NCI-H2029 treated with DMSO at 0.1 percent for 48 hours (cell line): Measurements from ENCODE around the gene BICD1.

Experiments used
- DNase-seq: peaks from one replicate; lab custom pipeline; 2025; lab: John Stamatoyannopoulos, UW

The BICD1 gene

DNA sequence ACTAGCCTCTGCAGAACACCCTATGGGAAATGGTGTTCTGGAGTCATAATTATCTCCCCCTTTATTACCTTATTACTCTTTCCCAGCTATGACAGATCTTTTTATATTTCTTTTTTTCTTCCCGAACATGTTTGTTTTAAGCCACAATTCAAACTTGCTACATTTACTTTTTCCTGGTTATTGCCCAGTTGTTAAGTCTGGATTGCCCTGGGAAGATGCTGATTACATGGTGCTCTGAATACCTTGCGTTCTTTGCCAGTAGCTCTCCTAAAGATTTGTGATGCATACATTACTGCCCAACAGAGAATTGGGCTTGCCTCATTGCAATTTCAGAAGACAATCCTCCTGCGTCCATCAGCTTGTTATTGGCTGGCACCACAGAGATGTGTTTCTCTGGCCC lies 174.5 kb downstream of the BICD1 start:
- DNase-seq, result no peak

DNA sequence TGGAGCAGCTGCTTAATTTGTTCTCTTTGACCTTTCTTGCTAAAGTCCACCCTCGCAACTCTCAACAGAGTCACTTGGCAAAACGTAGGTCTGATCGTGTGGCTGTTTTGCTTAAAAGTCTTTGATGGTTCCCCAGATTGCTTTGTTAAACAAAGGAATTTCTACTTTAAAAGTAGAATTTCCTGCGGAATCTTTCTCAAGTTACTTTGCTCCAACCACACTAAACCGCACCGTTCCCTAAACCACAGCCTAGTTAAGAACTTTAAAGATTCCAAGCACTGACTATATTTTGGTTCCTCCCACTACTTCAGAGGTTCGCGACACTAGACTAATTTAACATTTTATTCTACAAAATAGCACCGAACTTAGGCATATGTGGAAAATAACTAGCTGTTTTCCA lies 177.9 kb downstream of the BICD1 start:
- no peak for DNase-seq

DNA sequence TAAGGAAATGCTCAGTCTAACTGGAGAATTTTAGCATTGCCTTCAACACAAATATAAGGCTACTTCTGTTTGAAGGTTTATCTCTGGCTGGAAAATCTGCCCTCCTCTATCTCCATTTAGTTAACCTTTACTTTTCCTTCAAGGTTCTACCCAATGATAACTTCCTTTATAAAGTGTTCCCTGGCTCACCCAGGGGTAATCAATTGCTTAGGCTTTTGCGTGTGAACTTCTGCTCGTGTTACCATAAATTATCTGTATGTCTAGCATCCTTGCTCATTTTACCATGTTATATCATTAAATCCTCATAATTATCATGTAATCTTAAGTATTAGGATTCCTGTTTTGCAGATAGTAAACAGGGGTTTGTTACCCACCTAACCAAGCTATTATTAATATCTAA lies 178.4 kb downstream of the BICD1 start:
- DNase-seq, result no peak

DNA sequence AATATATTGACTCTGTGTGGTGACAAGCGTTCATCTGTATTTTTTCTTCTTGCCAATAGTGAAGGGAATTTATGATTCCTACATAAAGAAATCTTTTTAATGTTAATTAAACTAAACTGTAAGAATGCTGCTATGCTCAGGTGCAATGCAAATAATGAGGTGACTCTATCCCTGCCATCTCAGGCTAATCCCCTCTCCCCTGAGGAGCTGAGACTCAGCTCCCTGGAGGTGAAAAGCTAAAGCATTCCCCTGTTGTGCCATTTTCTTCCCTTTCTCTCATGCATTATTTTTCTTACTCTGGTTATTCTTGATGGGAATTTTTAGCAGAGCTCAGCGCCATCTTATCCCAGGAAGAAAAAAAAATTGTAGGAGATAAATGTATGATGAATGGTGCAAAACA lies 178.8 kb downstream of the BICD1 start:
- DNase-seq, result no peak

DNA sequence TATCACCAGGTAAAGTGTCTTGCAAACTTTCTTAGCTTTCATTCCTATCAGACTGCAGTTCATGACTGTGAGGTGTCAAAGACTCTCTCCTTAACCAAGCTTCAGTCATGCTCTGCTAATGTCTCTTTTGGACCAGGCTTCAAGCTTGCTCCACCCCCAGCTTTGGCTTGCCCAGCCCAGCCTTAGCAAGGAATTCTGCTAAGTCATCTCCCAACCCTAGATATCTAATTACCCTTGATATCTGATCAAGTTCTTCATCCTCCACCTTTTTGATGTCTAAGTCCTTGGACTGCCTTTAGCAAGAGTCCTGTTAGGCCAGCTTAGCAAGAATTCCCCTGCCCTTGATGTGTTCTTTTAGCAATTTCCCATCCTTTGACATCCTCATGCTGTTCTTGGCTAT lies 183.8 kb downstream of the BICD1 start:
- no peak for DNase-seq

DNA sequence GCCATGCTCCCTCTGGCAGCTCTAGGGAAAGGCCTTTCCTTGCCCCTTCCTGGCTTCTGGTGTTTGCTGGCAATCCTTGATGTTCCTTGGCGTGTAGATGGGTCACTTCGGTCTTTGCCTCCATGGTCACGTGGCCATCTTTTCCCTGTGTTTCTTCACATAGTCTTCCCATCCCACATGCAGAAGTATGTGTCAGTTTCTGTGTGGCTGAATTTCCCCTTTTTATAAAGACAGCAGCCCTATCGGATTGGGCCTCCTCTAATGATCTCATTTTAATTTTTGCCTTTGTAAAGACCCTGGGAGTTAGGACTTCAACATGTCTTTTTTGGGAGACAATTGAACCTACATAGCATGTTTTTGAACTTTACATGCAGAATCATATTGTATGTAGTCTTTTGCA lies 185.5 kb downstream of the BICD1 start:
- DNase-seq, result no peak

DNA sequence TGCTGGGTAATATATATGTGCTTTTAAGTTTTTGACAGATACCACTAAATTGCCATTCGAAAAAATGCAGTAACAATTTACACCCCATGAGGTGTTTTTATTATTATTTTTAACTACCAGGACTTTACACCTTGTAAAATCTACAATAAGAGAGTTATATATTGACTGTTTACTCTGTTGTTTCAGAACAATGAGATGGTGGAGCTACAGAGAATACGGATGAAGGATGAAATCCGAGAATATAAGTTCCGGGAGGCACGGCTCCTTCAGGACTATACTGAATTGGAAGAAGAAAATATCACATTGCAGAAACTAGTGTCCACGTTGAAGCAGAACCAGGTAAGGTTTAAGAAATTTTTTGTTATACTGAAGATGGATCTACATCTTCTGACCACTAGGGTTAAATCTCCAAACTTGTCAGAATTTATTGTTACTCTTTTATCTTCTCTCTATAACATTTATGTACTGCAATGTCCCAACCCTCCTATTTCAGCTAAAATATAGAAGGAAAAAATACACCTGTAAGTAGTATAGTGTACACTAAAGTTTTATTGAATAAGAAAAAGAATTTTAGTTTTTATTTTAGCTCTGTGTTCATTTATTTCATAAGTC lies 187.3 kb downstream of the BICD1 start:
- no peak for DNase-seq

DNA sequence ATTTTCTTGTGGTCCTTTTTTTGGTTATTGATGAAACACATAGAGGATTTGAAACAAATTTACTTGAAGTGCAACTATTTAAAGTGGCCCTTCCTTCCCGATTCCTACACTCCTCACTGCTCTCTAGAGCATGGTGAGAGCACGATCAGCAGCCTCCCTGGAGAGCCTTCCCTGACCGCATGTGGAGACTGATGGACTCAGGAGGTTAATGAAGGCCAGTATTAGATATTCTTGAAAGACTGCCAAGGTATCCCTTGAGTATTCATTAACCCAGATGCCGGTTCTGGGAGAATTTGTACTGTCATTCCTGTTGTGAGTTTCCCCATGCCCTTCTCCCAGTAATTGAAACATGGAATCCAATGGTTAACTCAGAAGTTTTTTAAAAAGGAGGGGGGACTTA lies 189.9 kb downstream of the BICD1 start:
- DNase-seq, result no peak

DNA sequence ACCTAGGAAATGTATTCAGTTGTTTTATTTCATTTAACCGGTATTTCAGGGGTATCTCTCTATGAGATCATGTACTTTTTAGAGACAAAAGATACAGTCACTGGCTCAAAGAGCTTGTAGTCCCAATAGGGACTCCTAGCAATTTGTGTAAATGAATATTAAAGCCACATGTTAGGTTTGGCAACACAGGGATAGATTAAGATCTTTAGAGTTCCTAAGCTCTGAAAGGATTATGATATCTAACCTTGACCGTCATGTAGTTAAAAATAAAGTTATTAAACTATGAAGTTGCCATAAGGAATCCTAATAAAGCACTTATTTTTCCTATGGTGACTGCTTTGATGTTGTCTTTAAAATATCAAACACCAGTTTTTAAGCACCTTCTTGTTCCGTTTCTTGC lies 192.3 kb downstream of the BICD1 start:
- DNase-seq, result no peak

DNA sequence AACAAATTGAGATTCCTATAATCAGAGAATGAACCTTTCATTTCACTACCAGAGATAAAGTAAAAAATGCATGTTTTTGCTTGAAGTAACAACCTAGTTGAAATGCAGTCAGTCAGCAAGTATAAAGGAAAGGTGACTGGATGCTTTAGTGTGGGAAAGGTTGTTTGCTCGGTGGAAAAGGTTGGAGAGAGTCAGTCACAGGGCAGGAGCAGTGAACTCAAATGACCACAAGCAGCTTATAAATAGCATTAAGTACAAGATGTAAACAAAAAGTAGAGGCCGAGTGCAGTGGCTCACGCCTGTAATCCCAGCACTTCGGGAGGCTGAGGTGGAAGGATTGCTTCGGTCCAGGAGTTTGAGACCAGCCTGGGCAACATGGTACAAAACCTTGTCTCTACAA lies 194.6 kb downstream of the BICD1 start:
- no peak for DNase-seq

DNA sequence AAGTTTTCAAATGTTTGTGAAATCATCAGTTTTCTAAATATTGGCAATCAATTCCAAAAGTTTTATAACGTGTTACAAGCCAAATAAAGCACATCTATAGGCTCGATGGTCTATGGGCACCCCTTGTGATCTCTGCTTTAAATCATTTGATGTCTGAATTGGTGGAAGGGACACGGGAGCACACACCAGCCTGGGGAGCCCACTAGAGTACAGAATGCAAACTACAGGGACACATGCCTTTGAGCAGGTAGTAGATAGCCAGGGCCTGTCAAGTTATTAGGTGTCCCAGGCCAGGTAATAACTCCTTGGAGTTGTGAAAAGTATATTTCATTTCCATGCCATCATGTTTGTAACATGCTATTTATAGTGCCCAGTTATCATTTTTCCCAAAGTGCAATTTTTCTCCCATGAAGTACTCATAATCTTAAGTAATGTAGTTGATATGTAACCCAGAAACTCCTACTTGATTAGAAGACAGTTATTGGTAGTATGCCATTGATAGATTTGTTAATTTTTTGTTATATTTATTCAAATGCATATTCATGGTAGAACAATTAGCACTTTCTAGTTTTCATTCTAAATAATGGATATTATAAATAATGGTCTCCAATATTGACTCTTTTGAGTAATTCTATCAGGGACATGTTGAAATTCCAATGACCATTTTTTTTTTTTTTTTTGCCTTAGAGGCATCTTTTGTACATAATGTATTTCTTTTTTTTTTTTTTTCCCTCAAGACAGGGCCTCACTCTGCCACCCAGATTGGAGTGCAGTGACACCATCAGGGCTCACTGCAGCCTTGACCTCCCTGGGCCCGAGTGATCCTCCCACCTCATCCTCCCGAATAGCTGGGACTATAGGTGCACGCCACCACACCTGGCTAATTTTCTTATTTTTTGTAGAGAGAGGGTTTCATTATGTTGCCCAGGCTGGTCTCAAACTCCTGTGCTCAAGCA lies 195.8 kb downstream of the BICD1 start:
- DNase-seq, result no peak

DNA sequence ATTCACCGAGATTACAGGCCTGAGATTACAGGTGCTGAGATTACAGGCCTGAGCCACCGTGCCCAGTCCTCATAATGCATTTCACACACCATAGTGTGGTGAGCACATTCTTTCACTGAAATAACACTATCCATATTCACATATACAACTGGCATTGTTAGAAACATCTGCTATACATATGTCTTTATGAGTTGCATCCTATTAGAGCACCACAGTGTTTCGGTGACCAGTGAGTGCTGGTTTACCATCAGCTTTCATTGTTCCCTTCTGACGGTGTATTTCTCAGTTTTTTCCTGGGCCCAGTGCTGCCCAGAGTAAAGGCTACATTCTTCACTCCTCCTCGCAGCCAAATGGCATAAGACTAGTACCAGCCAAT lies 196.5 kb downstream of the BICD1 start:
- no peak for DNase-seq

DNA sequence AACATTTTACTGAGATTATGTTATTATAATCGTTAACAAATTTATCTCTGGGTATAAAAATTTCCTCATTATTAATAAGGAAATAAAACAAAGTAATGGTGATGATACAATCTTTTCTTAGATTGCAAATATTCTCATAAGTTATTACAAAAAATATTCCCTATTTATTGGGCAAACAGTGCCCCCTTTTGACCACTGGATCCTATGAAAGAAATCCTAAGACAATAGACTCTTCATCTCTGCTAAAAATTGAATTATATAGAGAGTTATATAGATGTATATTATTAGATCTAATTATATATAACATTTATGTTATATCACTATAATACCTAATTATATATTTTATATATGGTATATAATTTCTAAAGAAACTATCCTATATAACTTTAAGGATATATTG lies 198.5 kb downstream of the BICD1 start:
- DNase-seq, result no peak

DNA sequence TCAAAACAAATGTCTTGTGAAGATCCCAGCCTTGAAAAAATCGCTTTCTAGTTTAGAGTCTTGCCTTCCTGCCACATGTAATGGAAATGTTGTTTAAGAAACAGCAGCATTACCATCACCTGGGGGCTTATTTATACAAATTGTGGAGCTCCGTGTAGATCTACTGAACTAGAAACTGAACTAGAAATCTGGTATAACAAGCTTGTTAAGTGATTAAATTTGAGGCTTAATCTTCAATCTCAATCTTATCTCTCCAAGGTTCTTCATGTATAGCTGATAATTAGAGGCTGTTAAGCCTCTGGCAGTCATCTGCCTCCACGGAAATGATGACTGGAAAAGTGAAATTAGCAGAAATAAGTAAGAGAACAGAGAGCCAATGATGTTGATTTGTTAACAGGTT lies 200.7 kb downstream of the BICD1 start:
- no peak for DNase-seq

DNA sequence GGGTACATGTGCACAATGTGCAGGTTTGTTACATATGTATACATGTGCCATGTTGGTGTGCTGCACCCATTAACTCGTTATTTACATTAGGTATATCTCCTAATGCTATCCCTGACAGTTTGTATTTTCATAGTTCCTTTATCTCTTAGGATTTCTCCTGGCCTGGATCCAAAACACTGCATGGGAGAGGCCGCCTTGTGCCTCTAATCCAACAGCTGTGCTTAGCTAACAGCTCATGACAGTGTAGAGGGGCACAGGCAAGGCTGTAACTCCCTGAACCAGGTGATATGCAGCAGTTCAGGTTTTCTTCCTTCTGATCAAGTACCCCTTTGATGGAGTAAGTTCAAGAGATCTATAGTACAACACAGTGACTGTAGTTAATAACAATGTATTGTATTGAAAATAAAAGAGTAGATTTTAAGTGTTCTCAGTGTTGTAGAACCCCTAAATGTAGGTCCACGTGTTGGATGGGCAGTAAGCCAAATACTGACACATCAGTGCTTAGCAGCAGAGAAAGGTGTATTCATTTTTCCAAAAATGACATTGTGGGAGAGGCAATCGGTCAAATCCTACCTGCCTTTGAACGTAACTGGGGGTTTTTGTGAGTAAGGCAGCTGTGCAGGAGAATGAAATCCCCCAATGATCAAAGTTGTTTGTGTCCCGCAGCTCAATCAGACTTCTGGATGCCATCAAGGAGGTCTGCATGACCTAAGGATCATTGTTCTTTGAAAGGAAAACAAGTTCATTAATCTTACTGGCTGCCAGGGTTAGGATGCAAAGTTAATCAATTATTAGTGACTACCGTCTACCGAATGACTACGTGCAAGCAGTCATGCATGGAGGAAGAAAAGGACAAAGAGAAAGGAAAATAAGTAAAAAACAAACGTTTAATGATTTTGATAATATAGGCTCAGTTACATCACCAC lies 203.4 kb downstream of the BICD1 start:
- DNase-seq, result no peak

DNA sequence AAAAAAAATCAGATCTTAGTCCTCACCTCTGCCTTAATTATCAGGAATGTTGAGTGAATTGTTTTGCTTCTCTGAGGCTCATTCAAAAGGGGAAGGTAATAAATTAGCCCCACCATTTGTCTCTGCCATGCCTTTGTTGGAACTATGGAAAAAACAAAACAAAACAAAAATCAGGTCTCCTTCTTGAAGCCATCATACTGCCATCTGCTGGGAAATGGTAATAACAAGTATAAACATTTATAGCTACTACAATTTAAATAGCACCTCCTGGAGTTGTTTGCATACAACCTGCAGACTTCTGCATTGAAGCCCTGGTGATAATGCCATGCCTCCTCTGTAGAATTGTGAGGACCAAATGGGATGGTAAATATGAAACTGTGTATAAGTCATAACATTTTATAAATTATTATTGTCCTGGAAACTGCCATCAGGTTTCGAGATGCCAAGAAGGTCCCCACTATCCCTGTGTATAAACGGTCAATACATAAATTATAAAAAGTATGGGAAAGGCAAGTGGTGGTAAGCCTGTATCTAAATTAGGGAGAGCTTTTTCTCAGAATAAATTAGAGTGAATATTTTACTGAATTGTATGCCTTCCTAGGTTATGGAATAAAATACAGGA lies 205.5 kb downstream of the BICD1 start:
- DNase-seq, result peak; percentile 69

DNA sequence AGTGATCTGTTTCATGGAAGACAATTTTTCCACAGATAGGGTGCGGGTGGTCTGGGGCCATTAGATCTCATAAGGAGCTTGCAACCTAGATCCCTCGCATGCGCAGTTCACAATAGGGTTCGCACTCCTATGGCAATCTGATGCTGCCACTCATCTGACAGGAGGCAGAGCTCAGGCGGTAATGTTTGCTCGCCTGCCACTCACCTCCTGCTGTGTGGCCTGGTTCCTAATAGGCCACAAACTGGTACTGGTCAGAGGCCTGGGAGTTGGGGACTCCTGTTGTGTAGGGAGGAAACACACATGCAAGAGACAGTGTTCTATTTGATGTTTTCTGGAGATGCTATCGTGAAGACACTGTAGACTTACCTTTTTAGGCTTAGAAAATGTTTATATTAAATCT lies 215.7 kb downstream of the BICD1 start:
- no peak for DNase-seq

DNA sequence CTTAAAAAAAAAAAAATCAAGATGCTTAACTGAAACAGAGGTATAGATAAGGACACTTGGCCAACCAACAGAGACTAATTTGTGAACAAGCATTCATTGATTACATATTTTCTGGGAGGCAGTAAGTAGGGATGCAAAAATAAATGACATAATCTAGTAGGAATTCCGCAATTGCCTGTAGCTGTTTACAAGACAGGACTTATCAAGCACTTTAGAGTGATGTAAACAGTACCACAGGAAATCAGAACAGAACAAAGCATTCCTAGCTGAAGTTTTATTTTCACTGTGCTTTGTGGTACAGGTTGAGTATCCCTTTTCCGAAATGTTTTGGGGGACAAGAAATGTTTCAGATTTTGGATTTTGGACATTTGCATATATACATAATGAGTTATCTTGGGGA lies 224.5 kb downstream of the BICD1 start:
- no peak for DNase-seq

DNA sequence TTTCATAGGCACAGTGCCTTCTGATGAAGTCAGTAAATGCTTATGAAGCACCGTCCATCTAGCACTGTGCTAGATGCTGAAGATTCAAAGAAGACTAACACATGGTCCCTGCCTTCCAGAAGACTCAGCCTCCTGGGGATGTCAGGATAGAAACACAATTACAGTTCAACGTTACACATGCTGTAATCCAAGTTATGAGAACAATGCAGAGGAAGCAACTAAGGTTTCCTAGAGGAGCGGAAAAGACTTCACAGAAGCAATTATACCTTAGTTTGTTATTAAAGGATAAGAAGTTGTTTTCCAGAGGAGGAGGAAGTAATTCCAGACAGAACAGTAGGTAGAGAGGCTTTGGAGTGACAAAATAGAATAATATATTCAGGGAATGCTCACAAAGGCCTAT lies 225.8 kb downstream of the BICD1 start:
- no peak for DNase-seq

DNA sequence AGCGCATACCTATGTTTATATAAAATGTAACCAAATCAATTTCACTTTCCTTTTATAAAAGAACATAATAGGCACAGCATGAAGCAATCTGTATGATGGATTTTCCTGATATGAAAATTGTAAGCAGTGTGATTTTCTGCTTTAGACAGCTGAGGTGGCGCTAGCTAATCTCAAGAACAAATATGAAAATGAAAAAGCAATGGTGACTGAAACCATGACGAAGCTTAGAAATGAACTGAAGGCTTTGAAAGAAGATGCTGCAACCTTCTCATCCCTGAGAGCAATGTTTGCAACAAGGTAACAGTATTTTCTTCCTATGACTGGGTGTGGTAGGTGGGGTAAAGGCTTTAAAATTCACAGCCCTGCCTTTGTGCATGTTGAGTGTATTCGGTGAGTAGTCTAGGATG lies 227.7 kb downstream of the BICD1 start:
- no peak for DNase-seq

DNA sequence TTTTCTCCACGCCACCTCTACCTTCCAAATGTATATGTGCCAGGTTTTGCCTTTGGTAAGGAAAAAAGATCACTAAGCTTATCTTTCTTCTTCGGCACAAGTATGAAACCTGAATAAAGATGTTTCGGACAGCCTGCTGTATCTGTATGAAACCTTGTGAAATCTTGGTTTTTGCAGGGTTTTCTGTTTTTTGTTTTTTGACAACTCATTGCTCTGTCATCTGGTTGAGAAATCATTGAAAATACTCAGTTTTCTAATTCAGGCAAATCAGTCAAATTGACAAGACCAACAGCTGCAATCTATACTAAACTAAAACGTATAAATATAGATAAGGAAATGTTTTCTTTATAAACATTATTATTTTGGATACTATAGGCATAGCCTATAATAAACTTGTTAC lies 229.6 kb downstream of the BICD1 start:
- no peak for DNase-seq

DNA sequence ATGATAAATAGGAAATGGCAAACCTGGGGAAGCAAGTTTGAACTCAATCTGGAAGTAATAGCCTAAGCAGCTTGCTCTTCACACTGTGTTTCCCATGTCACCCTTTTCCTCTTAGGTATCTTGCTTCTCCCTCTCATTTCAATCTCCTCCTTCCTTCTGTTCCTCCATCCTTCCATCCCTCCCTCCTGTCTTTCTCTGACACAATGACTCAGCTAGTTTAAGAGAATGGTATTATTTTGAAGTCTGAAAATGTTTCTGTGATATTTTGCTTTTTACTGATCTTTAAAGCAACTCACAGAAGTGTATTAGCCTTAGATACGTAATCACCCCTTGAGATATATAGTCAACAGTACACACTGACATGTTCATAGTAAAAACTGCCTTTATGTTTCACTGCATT lies 236.8 kb downstream of the BICD1 start:
- no peak for DNase-seq
